ENCODE results near the gene VEGFD. TPM values are rescaled to one million over a fixed set of nuclear protein-coding genes. Genes with fewer than 3 reads are reported as not detected.
A peak's percentile ranks its signal among the peaks of the same experiment; 100 is the strongest.

VEGFD gene
- total RNA-seq, 1 donor from 2014 or later = 44.0 TPM

GRCh38 chrX:15395789-15396188 is 11.6 kb upstream of the VEGFD start:
- Histone ChIP-seq H3K4me1 (no peaks in the 10 kb centered on the region), H3K9me3 (no peaks in the 10 kb centered on the region), H3K27me3 (ENCODE audit: low read depth) (no peaks in the 10 kb centered on the region), H3K27ac (no peak overlapping the region), H3K4me3 (no peak overlapping the region), H3K36me3 (no peaks in the 10 kb centered on the region)
- intact Hi-C loops (cut with DNase I) = no loop called here
- DNase-seq (no peak), ATAC-seq (no peak)
- TF ChIP-seq CTCF (IDR thresholded peaks at IDR 0.05) = no peak

- no peak for TF ChIP-seq CTCF (IDR thresholded peaks at IDR 0.05)
Observed at GRCh38 chrX:15391850-15392249, 7.6 kb upstream of the VEGFD start.

GRCh38 chrX:15382813-15383212 is 1.4 kb downstream of the VEGFD start:
- Histone ChIP-seq H3K36me3 (no peaks in the 10 kb centered on the region), H3K27ac (no peak overlapping the region)
- intact Hi-C loops (cut with DNase I) = no loop called here

More at GRCh38 chrX:15391850-15392249, 7.6 kb upstream of the VEGFD start:
- no peak for ATAC-seq
- no peak overlapping the region for H3K27ac ChIP-seq
- H3K27me3 ChIP-seq (ENCODE audit: low read depth) = no peaks in the 10 kb centered on the region
- no peak overlapping the region for H3K4me3 ChIP-seq
- intact Hi-C loops (cut with DNase I) = no loop called here
- H3K9me3 ChIP-seq = no peaks in the 10 kb centered on the region
- no peaks in the 10 kb centered on the region for H3K4me1 ChIP-seq
- no peak for DNase-seq
- no peaks in the 10 kb centered on the region for H3K36me3 ChIP-seq

GRCh38 chrX:15376956-15377355 is 7.3 kb downstream of the VEGFD start:
- Histone ChIP-seq H3K4me3 (no peak overlapping the region), H3K36me3 (no peaks in the 10 kb centered on the region), H3K27ac (no peak overlapping the region), H3K9me3 (no peaks in the 10 kb centered on the region), H3K27me3 (ENCODE audit: low read depth) (no peaks in the 10 kb centered on the region), H3K4me1 (no peaks in the 10 kb centered on the region)
- DNase-seq (no peak), ATAC-seq (no peak)
- TF ChIP-seq CTCF (IDR thresholded peaks at IDR 0.05) = no peak
- intact Hi-C loops (cut with DNase I) = no loop called here

More at GRCh38 chrX:15382813-15383212, 1.4 kb downstream of the VEGFD start:
- Histone ChIP-seq H3K4me3 (peak overlapping the region; percentile 19), H3K27me3 (ENCODE audit: low read depth) (no peaks in the 10 kb centered on the region), H3K9me3 (no peaks in the 10 kb centered on the region), H3K4me1 (no peaks in the 10 kb centered on the region)
- no peak for TF ChIP-seq CTCF (IDR thresholded peaks at IDR 0.05)
- DNase-seq = no peak
- no peak for ATAC-seq

- H3K4me1 ChIP-seq = no peaks in the 10 kb centered on the region
- no peaks in the 10 kb centered on the region for H3K36me3 ChIP-seq
- no peak for ATAC-seq
- H3K9me3 ChIP-seq = no peaks in the 10 kb centered on the region
- no peak overlapping the region for H3K27ac ChIP-seq
- no peak overlapping the region for H3K4me3 ChIP-seq
- no peaks in the 10 kb centered on the region for H3K27me3 ChIP-seq (ENCODE audit: low read depth)
- TF ChIP-seq CTCF (IDR thresholded peaks at IDR 0.05) = no peak
- no peak for DNase-seq
- intact Hi-C loops (cut with DNase I) = no loop called here
Observed at GRCh38 chrX:15373976-15374375, 10.2 kb downstream of the VEGFD start.
